ENCODE results near the gene EVI5L.

DNA sequence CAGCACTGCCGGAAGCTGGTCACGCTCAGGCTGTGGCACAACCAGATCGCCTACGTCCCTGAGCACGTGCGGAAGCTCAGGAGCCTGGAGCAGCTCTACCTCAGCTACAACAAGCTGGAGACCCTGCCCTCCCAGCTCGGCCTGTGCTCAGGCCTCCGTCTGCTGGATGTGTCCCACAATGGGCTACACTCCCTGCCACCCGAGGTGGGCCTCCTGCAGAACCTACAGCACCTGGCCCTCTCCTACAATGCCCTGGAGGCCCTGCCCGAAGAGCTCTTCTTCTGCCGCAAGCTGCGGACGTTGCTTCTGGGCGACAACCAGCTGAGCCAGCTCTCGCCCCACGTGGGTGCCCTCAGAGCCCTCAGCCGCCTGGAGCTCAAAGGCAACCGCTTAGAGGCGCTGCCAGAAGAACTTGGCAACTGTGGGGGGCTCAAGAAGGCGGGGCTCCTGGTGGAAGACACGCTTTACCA, 70.4 kb downstream of the EVI5L start:
- TF ChIP-seq EGR1 (IDR thresholded peaks at IDR 0.05; ENCODE audit: borderline replicate concordance, low read depth, low read length) (no peak), SRF (IDR thresholded peaks at IDR 0.05; ENCODE audit: low read depth, low read length) (no peak), CHD2 (IDR thresholded peaks at IDR 0.05; ENCODE audit: low read length) (no peak), TAF7 (optimal IDR thresholded peaks at IDR 0.05; ENCODE audit: borderline replicate concordance, low read depth, low read length) (no peak), CBX5 (IDR thresholded peaks at IDR 0.05; ENCODE audit: low read depth, low read length) (no peak)
